Astrocyte (in vitro differentiated cells and primary cell): ENCODE results near the gene SLC6A1. TPM values are rescaled to one million over a fixed set of nuclear protein-coding genes. Genes with fewer than 3 reads are reported as not detected.

Source experiments
- DNase-seq: peaks from one replicate; pipeline ENCODE4 v3.0.0-alpha.2; 2010; ENCODE audit warnings: low read depth
- FAIRE-seq: peaks from 2 replicates; lab custom pipeline; 2011; peaks lifted over from hg19 to GRCh38; lab: Jason Lieb, UNC
- H2AFZ ChIP-seq: 2 replicates; pipeline ENCODE4 v1.6.0; 2012; ENCODE audit warnings: low read depth, low read length, inconsistent platforms
- H3K27ac ChIP-seq: 2 replicates; pipeline ENCODE4 v1.5.1; 2011; ENCODE audit warnings: low read depth, low read length, inconsistent platforms
- H3K27me3 ChIP-seq: 2 replicates; pipeline ENCODE4 v1.6.0; 2011; ENCODE audit warnings: low read length, inconsistent platforms; ENCODE audit not compliant: insufficient read depth
- H3K36me3 ChIP-seq: 2 replicates; pipeline ENCODE4 v1.5.1; 2011; ENCODE audit warnings: low read length, inconsistent platforms; ENCODE audit not compliant: insufficient read depth
- H3K4me1 ChIP-seq: 2 replicates; pipeline ENCODE4 v1.5.1; 2011; ENCODE audit warnings: low read length, inconsistent platforms; ENCODE audit not compliant: insufficient read depth
- H3K4me2 ChIP-seq: 2 replicates; pipeline ENCODE4 v1.6.0; 2012; ENCODE audit warnings: low read length, inconsistent platforms
- H3K4me3 ChIP-seq: 2 replicates; pipeline ENCODE4 v1.5.1; 2011; ENCODE audit warnings: low read depth, mild to moderate bottlenecking, low read length, inconsistent platforms; ENCODE audit not compliant: insufficient read depth
- H3K79me2 ChIP-seq: 2 replicates; pipeline ENCODE4 v1.6.0; 2012; ENCODE audit warnings: mild to moderate bottlenecking, low read length, inconsistent platforms; ENCODE audit not compliant: insufficient read depth
- H3K9ac ChIP-seq: 2 replicates; pipeline ENCODE4 v1.6.0; 2012; ENCODE audit warnings: mild to moderate bottlenecking, low read length, inconsistent platforms
- H3K9me3 ChIP-seq: 2 replicates; pipeline ENCODE4 v1.5.1; 2012; ENCODE audit warnings: low read depth, mild to moderate bottlenecking, low read length, inconsistent platforms; ENCODE audit not compliant: insufficient read depth
- H4K20me1 ChIP-seq: 2 replicates; pipeline ENCODE4 v1.6.0; 2012; ENCODE audit warnings: low read length, inconsistent platforms; ENCODE audit not compliant: insufficient read depth
- H3K27ac Mint-ChIP-seq: one replicate; pipeline ENCODE4 v1.8.0; 2021; ENCODE audit warnings: mild to moderate bottlenecking, mixed read lengths; ENCODE audit not compliant: unreplicated experiment
- H3K27me3 Mint-ChIP-seq: one replicate; pipeline ENCODE4 v1.8.0; 2021; ENCODE audit warnings: low read depth, mixed read lengths; ENCODE audit not compliant: unreplicated experiment
- H3K36me3 Mint-ChIP-seq: one replicate; pipeline ENCODE4 v1.8.0; 2021; ENCODE audit warnings: low read depth, mixed read lengths; ENCODE audit not compliant: unreplicated experiment
- H3K4me1 Mint-ChIP-seq: one replicate; pipeline ENCODE4 v1.8.0; 2021; ENCODE audit warnings: low read depth, mixed read lengths; ENCODE audit not compliant: unreplicated experiment
- H3K4me3 Mint-ChIP-seq: one replicate; pipeline ENCODE4 v1.8.0; 2021; ENCODE audit warnings: mild to moderate bottlenecking, moderate library complexity, mixed read lengths; ENCODE audit not compliant: unreplicated experiment
- H3K9me3 Mint-ChIP-seq: one replicate; pipeline ENCODE4 v1.8.0; 2021; ENCODE audit warnings: mild to moderate bottlenecking, mixed read lengths; ENCODE audit not compliant: unreplicated experiment
- EZH2 ChIP-seq: IDR thresholded peaks from 2 replicates; pipeline ENCODE4 v1.6.1; 2012; ENCODE audit warnings: mild to moderate bottlenecking, low read length, inconsistent platforms; ENCODE audit not compliant: insufficient read depth
- total RNA-seq: library from RNA; stranded (reverse); gene quantifications from 2 replicates; pipeline ENCODE4 v1.2.1, GENCODE V29; 2021
- TF ChIP-seq, protein P1 (sequence below): IDR thresholded peaks from 2 replicates; pipeline ENCODE4 v1.5.1; 2011; ENCODE audit warnings: low read depth, mild to moderate bottlenecking, inconsistent platforms, low read length, moderate library complexity; ENCODE audit not compliant: insufficient read depth

SLC6A1 gene
- total RNA-seq, 1 donor from 2014 or later = 0.30 TPM

DNA sequence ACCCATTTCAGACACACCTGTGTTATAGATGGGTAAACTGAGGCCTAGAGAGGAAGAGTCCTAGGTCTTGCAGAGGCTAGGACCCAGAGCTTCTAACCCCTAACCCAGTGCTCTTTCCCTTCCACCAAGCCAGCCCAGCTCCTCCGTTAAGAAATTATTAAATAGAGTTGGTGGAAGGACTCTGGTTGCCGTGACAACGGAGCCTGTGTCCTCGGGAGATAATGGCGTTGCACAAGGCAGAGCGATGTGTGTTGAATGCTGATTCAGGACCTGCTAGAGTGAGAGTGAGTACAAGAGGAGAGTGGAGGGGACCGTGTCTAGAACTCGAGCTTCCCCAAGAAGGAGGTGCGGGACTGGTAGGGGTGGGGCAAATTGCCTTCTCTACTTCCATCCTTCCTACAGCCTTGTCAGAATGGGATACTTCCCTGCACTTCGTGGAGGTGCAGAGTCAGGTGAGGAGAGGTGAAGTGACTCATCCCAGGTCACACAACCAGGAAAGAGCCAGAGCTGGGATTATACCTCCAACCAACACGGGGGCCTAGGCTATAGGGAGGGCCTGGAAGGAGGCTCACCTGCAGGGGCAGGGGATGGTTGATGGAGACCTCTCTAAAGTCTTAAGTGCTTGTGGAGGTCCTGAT, 8.6 kb downstream of the SLC6A1 start:
- peaks cover 78% of the 10 kb centered on the region for H3K27me3 Mint-ChIP-seq

DNA sequence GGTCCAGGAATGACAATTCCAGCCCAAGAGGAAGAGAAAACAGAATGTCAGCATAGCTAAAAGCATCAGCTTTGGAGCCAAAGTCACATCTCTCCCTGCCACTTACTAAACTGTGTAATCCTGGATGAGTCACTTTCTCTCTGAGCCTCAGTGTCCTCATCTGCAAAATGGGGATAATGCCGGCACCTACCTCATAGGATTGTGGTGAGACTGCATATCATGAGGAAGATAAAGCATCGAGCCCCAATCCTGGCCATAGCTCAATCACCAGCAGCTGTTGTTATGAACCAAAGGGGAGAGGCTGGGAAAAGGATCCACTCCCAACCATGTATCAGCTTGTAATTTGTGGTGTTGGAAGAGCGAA, 9.1 kb downstream of the SLC6A1 start:
- H3K27me3 Mint-ChIP-seq = peaks cover 78% of the 10 kb centered on the region
- TF ChIP-seq EZH2 = no peak
- TF ChIP-seq, protein P1, sequence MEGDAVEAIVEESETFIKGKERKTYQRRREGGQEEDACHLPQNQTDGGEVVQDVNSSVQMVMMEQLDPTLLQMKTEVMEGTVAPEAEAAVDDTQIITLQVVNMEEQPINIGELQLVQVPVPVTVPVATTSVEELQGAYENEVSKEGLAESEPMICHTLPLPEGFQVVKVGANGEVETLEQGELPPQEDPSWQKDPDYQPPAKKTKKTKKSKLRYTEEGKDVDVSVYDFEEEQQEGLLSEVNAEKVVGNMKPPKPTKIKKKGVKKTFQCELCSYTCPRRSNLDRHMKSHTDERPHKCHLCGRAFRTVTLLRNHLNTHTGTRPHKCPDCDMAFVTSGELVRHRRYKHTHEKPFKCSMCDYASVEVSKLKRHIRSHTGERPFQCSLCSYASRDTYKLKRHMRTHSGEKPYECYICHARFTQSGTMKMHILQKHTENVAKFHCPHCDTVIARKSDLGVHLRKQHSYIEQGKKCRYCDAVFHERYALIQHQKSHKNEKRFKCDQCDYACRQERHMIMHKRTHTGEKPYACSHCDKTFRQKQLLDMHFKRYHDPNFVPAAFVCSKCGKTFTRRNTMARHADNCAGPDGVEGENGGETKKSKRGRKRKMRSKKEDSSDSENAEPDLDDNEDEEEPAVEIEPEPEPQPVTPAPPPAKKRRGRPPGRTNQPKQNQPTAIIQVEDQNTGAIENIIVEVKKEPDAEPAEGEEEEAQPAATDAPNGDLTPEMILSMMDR = no peak
- H3K4me1 Mint-ChIP-seq = no peaks in the 10 kb centered on the region
- H3K9me3 Mint-ChIP-seq = no peaks in the 10 kb centered on the region
- no peak overlapping the region for H3K4me3 Mint-ChIP-seq
- H3K79me2 ChIP-seq = no peaks in the 10 kb centered on the region
- FAIRE-seq (no peak), DNase-seq (no peak)
- no peak overlapping the region for H3K27ac Mint-ChIP-seq
- H3K36me3 ChIP-seq = no peaks in the 10 kb centered on the region
- H3K9me3 ChIP-seq = no peaks in the 10 kb centered on the region
- H3K4me1 ChIP-seq = no peaks in the 10 kb centered on the region
- no peaks in the 10 kb centered on the region for H3K36me3 Mint-ChIP-seq
- H3K27me3 ChIP-seq = peaks cover 81% of the 10 kb centered on the region
- H3K27ac ChIP-seq = no peak overlapping the region
- no peak overlapping the region for H3K9ac ChIP-seq
- H3K4me3 ChIP-seq = no peak overlapping the region
- H4K20me1 ChIP-seq = no peaks in the 10 kb centered on the region
- no peak overlapping the region for H3K4me2 ChIP-seq
- H2AFZ ChIP-seq = no peak overlapping the region

More for the DNA sequence above, 8.6 kb downstream of the SLC6A1 start:
- no peak overlapping the region for H3K4me3 ChIP-seq
- no peaks in the 10 kb centered on the region for H3K36me3 ChIP-seq
- no peak for TF ChIP-seq EZH2
- TF ChIP-seq, protein P1 = no peak
- no peak overlapping the region for H3K4me2 ChIP-seq
- H3K9me3 ChIP-seq = no peaks in the 10 kb centered on the region
- no peak overlapping the region for H3K27ac ChIP-seq
- H2AFZ ChIP-seq = no peak overlapping the region
- peaks cover 82% of the 10 kb centered on the region for H3K27me3 ChIP-seq
- H3K4me1 ChIP-seq = no peaks in the 10 kb centered on the region
- H4K20me1 ChIP-seq = no peaks in the 10 kb centered on the region
- no peak for DNase-seq
- no peaks in the 10 kb centered on the region for H3K79me2 ChIP-seq
- Mint-ChIP-seq H3K36me3 (no peaks in the 10 kb centered on the region), H3K4me1 (no peaks in the 10 kb centered on the region), H3K27ac (no peak overlapping the region), H3K4me3 (no peak overlapping the region), H3K9me3 (no peaks in the 10 kb centered on the region)
- FAIRE-seq = no peak
- no peak overlapping the region for H3K9ac ChIP-seq

DNA sequence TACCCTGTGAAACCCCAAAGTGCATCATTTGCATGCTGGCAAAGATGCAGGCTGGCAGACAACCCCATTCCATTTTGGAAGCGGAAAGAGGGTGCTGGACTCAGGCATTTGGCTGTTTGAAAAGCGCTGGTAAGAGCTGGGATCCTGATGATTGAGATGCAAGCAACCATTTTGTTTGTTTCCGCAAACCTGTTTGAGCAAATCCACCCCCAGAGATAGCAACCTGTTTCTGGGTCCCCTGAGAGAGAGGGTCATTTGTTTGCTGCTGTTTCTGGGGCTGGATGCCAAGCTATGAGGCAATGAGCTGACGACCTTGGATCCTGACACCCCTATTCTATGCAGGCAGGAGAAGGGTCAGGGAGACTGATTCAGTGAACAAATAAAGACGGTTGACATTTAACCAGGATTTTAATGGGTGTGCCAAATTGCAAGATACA, 9.8 kb downstream of the SLC6A1 start:
- H2AFZ ChIP-seq = no peak overlapping the region
- no peak overlapping the region for H3K9ac ChIP-seq
- peaks cover 78% of the 10 kb centered on the region for H3K27me3 Mint-ChIP-seq

More for the DNA sequence above, 9.8 kb downstream of the SLC6A1 start:
- no peaks in the 10 kb centered on the region for H3K4me1 ChIP-seq
- H3K36me3 Mint-ChIP-seq = no peaks in the 10 kb centered on the region
- no peaks in the 10 kb centered on the region for H3K79me2 ChIP-seq
- no peak overlapping the region for H3K4me3 Mint-ChIP-seq
- no peak overlapping the region for H3K27ac Mint-ChIP-seq
- TF ChIP-seq, protein P1 = no peak
- TF ChIP-seq EZH2 = no peak
- DNase-seq = no peak
- H3K27ac ChIP-seq = no peak overlapping the region
- no peaks in the 10 kb centered on the region for H3K4me1 Mint-ChIP-seq
- H3K27me3 ChIP-seq = peaks cover 78% of the 10 kb centered on the region
- no peaks in the 10 kb centered on the region for H3K9me3 ChIP-seq
- no peaks in the 10 kb centered on the region for H3K9me3 Mint-ChIP-seq
- no peaks in the 10 kb centered on the region for H4K20me1 ChIP-seq
- no peaks in the 10 kb centered on the region for H3K36me3 ChIP-seq
- no peak overlapping the region for H3K4me3 ChIP-seq
- no peak overlapping the region for H3K4me2 ChIP-seq
- no peak for FAIRE-seq
